Effector memory CD4-positive, alpha-beta T cell (primary cell): ENCODE data around the gene BAIAP3.
A peak's percentile ranks its signal among the peaks of the same experiment; 100 is the strongest.

ENCODE experiments used
- DNase-seq, 3 donors: peaks; one replicate each; pipeline ENCODE4 v3.0.0-alpha.2; 2020
- H3K27ac ChIP-seq: 2 replicates; pipeline ENCODE4 v1.7.0; 2013; ENCODE audit warnings: mild to moderate bottlenecking, low read length, moderate library complexity; ENCODE audit not compliant: insufficient read depth, poor library complexity, severe bottlenecking
- H3K27me3 ChIP-seq: replicated peaks from 2 replicates; pipeline ENCODE4 v1.7.0; 2013; ENCODE audit warnings: mild to moderate bottlenecking, low read length; ENCODE audit not compliant: insufficient read depth, control insufficient read depth, poor library complexity, severe bottlenecking
- H3K36me3 ChIP-seq: 2 replicates; pipeline ENCODE4 v1.7.0; 2013; ENCODE audit warnings: mild to moderate bottlenecking, low read length, moderate library complexity; ENCODE audit not compliant: control insufficient read depth, insufficient read depth
- H3K4me1 ChIP-seq: 2 replicates; pipeline ENCODE4 v1.7.0; 2013; ENCODE audit warnings: low read length, mild to moderate bottlenecking; ENCODE audit not compliant: control insufficient read depth, insufficient read depth, poor library complexity, severe bottlenecking
- H3K4me3 ChIP-seq: 2 replicates; pipeline ENCODE4 v1.7.0; 2013; ENCODE audit warnings: low read length, low read depth, mild to moderate bottlenecking; ENCODE audit not compliant: insufficient read depth, poor library complexity, severe bottlenecking
- H3K9me3 ChIP-seq: 2 replicates; pipeline ENCODE4 v1.7.0; 2013; ENCODE audit warnings: mild to moderate bottlenecking, low read length, moderate library complexity; ENCODE audit not compliant: control insufficient read depth
- total RNA-seq, 3 donors: gene quantifications; one replicate each; lab custom pipeline; 2026; lab: John Stamatoyannopoulos, UW

The BAIAP3 gene
- total RNA-seq: 32.5 to 36.8 (median 34.2) reads per million in 3 donors

DNA sequence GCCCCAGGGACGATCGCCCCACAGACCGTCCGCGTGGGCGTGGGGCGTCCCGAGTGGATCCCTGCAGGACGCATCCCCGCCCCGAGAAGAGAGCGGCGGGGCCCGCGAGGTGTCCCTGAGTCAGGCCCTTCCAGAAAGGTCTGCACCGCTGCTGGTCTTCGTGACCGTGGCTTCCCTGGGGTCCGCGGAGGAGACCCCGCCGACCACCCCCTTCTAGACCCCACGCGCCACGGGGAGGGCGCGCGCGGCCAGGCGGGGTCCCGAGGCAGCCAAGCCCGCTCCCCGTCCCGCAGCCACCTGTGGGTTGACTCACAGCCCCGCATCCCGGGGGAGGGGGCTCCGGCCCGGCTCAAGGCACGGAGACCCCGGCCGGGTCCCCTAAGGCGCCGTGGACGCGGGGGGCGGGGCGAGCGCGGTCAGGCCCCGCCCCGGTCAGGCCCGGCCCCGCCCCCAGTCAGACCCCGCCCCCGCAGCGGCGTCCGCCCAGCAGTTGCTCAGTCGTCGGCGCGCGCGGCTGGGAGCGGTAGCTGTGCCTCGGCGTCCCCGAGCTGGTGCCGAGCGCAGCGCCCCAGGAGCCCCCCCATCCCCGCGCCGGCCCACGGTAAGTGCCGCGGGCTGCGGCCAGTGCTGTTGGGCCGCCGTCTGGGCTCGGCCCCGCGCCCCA is at the start of gene BAIAP3:
Gene BAIAP3, plus strand, starts transcription at position 497 of the 664 bp plus-strand sequence. CDS start 4,905 bp downstream, outside the sequence.
- peaks cover 35% of the 10 kb centered on the region for H3K4me1 ChIP-seq
- H3K27me3 ChIP-seq: peaks cover 23% of the 10 kb centered on the region
- no peaks in the 10 kb centered on the region for H3K36me3 ChIP-seq
- DNase-seq: peak; percentile 27 to 44 (median 37)
- H3K9me3 ChIP-seq: no peaks in the 10 kb centered on the region
- peak within 1 kb of the TSS; percentile 48 for H3K4me3 ChIP-seq
- no peak within 1 kb of the TSS for H3K27ac ChIP-seq

DNA sequence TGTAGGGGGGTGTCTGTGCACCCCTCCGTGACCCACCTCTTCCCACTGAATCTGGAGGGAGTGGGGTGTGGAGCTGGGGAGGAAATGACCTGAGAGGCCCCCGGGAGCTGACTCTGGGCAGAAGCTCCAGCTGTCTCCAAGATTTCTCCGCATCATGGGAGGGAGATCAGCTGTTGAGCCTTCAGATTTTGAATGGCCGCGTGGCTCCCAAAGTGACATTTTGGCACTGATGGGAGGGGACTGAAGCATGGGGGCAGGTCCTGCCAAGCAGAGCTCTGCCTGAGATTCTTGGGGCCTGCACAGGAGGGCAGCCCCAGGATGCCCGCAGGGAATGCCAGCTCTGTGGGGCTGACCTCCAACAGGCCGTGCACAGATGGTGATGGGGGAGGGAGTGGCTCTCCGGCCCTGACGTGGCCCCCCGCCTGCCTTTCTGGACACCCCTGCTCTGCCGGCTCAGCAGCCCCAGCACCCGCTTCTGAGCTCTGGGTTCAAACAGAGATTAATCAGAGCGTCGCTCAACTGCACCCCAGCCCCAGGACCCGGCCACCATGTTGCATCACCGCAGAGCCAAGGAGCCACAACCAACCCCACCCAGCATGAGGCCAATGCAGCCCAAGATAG is 49.3 kb upstream of the BAIAP3 start:
- peaks cover 8% of the 10 kb centered on the region for H3K27me3 ChIP-seq
- no peak overlapping the region for H3K4me3 ChIP-seq
- DNase-seq: no peak
- no peaks in the 10 kb centered on the region for H3K9me3 ChIP-seq
- H3K27ac ChIP-seq: no peak overlapping the region
- H3K4me1 ChIP-seq: no peaks in the 10 kb centered on the region
- no peaks in the 10 kb centered on the region for H3K36me3 ChIP-seq

DNA sequence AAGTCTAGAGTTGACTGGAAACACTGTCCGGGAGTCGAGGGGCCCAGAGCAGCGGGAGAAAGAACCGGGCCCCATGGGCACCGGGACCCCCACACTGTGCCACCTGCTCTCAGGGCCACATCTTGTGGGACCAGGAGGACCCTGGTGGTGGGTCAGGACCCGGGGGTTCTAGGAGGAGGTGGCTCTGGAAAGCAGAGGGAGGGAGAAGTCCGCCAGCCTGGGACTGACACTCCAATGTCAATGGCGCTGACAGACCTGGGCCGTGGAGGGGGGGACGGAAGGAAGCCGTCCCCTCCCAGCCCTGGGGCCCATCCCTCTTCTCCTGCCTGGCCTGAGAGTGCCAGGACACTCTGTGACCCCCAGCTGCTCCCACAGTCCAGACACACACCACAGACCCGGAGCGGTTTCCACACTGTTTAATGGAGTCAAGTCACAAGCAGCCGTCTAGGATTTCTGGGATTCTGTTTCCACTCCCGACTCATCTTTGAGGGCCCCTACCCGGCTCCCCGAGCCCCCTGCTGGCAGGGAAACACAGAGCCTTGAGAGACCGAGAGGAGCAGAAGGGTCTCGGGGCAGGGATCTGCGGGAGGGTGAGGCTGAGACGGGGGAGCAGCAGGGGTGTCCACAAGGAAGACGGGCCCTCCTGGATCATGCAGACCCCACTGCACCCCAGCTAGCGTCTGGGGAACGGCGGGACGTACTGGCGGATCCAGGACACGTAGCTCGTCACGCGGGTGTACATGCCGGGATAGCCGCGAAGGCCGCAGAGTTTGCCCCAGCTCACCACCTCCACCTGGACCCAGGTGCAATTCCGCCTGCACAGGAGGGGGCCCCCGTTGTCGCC is 47.6 kb upstream of the BAIAP3 start:
- Histone ChIP-seq H3K4me1 (peaks cover 3% of the 10 kb centered on the region), H3K36me3 (no peaks in the 10 kb centered on the region), H3K27ac (no peak overlapping the region), H3K27me3 (peaks cover 10% of the 10 kb centered on the region), H3K9me3 (no peaks in the 10 kb centered on the region), H3K4me3 (no peak overlapping the region)
- DNase-seq: no peak

GRCh38 chr16:1286513-1287094 is 46.8 kb upstream of the BAIAP3 start:
- Histone ChIP-seq H3K27ac (no peak overlapping the region), H3K27me3 (peaks cover 10% of the 10 kb centered on the region), H3K4me1 (peaks cover 3% of the 10 kb centered on the region), H3K9me3 (no peaks in the 10 kb centered on the region), H3K4me3 (no peak overlapping the region), H3K36me3 (no peaks in the 10 kb centered on the region)
- DNase-seq: no peak

- H3K4me3 ChIP-seq: no peak overlapping the region
- DNase-seq: no peak
- no peaks in the 10 kb centered on the region for H3K36me3 ChIP-seq
- no peaks in the 10 kb centered on the region for H3K9me3 ChIP-seq
- H3K4me1 ChIP-seq: peaks cover 3% of the 10 kb centered on the region
- H3K27ac ChIP-seq: no peak overlapping the region
- peaks cover 10% of the 10 kb centered on the region for H3K27me3 ChIP-seq
These were observed 45.3 kb upstream of the BAIAP3 start for GRCh38 chr16:1287982-1288670.

GRCh38 chr16:1288813-1289476 is 44.5 kb upstream of the BAIAP3 start:
- Histone ChIP-seq H3K4me1 (peaks cover 3% of the 10 kb centered on the region), H3K27me3 (peaks cover 10% of the 10 kb centered on the region), H3K4me3 (no peak overlapping the region), H3K9me3 (no peaks in the 10 kb centered on the region), H3K36me3 (no peaks in the 10 kb centered on the region), H3K27ac (no peak overlapping the region)
- DNase-seq: no peak

DNA sequence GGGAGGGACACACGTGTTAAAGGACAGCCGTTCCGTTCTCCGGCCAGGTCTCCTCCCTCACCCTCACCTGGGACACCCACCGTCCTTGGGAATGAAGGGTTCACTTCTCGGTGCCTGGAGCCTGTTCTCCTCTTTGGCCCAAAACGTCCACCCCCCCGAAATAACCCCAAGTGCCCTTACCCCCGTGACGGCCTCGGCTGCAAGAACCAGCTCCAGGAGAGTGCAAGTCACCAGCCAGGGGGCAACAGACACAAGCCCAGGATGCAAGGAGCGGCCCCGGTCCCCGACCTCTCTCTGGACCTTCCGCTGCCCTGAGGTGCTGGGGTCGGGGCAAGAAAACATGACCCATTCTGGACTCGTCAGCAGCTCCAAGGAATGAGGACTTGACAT is 44.0 kb upstream of the BAIAP3 start:
- no peaks in the 10 kb centered on the region for H3K9me3 ChIP-seq
- peaks cover 3% of the 10 kb centered on the region for H3K4me1 ChIP-seq
- H3K4me3 ChIP-seq: no peak overlapping the region
- no peak for DNase-seq
- H3K27ac ChIP-seq: no peak overlapping the region
- peaks cover 10% of the 10 kb centered on the region for H3K27me3 ChIP-seq
- H3K36me3 ChIP-seq: no peaks in the 10 kb centered on the region

- H3K27ac ChIP-seq: no peak overlapping the region
- H3K4me3 ChIP-seq: no peak overlapping the region
- H3K4me1 ChIP-seq: peaks cover 3% of the 10 kb centered on the region
- no peaks in the 10 kb centered on the region for H3K36me3 ChIP-seq
- H3K9me3 ChIP-seq: no peaks in the 10 kb centered on the region
- H3K27me3 ChIP-seq: peaks cover 10% of the 10 kb centered on the region
- no peak for DNase-seq
These were observed 43.4 kb upstream of the BAIAP3 start for GRCh38 chr16:1290063-1290501.
